K562 (cell line): Measurements from ENCODE around the gene PGBD4. TPM values are rescaled to one million over a fixed set of nuclear protein-coding genes. Genes with fewer than 3 reads are reported as not detected.

Experiments
- ASH1L ChIP-seq: fragments of 450-650 bp; IDR thresholded peaks from 2 replicates; pipeline ENCODE4 v1.6.1; 2018; ENCODE audit warnings: borderline replicate concordance, mild to moderate bottlenecking, low read depth; ENCODE audit not compliant: partially characterized antibody
- BRD9 ChIP-seq: fragments of 450-650 bp; IDR thresholded peaks from 2 replicates; pipeline ENCODE4 v1.6.1; 2018; ENCODE audit warnings: low read depth; ENCODE audit not compliant: partially characterized antibody
- CBX1 ChIP-seq: sonication (generic); IDR thresholded peaks from 2 replicates; pipeline ENCODE4 v1.6.1; 2016; ENCODE audit warnings: antibody characterized with exemption, low read depth, mild to moderate bottlenecking
- CREBBP ChIP-seq: IDR thresholded peaks from one replicate; pipeline ENCODE4 v1.6.1; 2012; ENCODE audit warnings: low read depth, mild to moderate bottlenecking, control low read depth, inconsistent platforms, low read length
- HEY1 ChIP-seq: fragments of 250-450 bp; sonication (Bioruptor Pico); IDR thresholded peaks from 2 replicates; pipeline ENCODE4 v1.5.0; 2020; ENCODE audit warnings: mild to moderate bottlenecking, moderate library complexity, borderline replicate concordance
- HLTF ChIP-seq: fragments of 450-650 bp; IDR thresholded peaks from 2 replicates; pipeline ENCODE4 v1.6.1; 2016
- HSF4 ChIP-seq: fragments of 250-450 bp; sonication (Bioruptor Pico); IDR thresholded peaks from 2 replicates; pipeline ENCODE4 v2.1.2; 2022; ENCODE audit warnings: mild to moderate bottlenecking, moderate library complexity, borderline replicate concordance
- JUND ChIP-seq, 2 experiments: IDR thresholded peaks; 2 replicates in 1 of 2; 3 replicates in 1 of 2; pipeline ENCODE4 v1.6.1; 2011; ENCODE audit warnings: borderline replicate concordance in 2 of 2, low read depth in 2 of 2, low read length in 2 of 2, improper control_type of control experiment in 1 of 2, missing biosample characterization in 1 of 2, missing genetic modification characterization in 1 of 2, missing genetic modification reagents in 1 of 2
- LEF1 ChIP-seq: fragments of 450-650 bp; IDR thresholded peaks from 2 replicates; pipeline ENCODE4 v1.6.1; 2016; ENCODE audit warnings: mild to moderate bottlenecking
- MIER1 ChIP-seq: fragments of 450-650 bp; IDR thresholded peaks from 2 replicates; pipeline ENCODE4 v1.6.1; 2016; ENCODE audit warnings: antibody characterized with exemption, mild to moderate bottlenecking, low read depth
- MXI1 ChIP-seq: IDR thresholded peaks from 2 replicates; pipeline ENCODE4 v1.6.1; 2011; ENCODE audit warnings: low read depth, mild to moderate bottlenecking, improper control_type of control experiment, low read length
- NFXL1 ChIP-seq: fragments of 450-650 bp; formaldehyde crosslinking; IDR thresholded peaks from 2 replicates; pipeline ENCODE4 v1.4.0; 2021; ENCODE audit warnings: mild to moderate bottlenecking
- ZBTB17 ChIP-seq: fragments of 450-650 bp; formaldehyde crosslinking; IDR thresholded peaks from 2 replicates; pipeline ENCODE4 v1.4.0; 2020; ENCODE audit warnings: mild to moderate bottlenecking
- ZFX ChIP-seq: sonication (generic); formaldehyde crosslinking; IDR thresholded peaks from 2 replicates; pipeline ENCODE4 v1.8.0; 2022; ENCODE audit warnings: mild to moderate bottlenecking, missing genetic modification reagents, moderate library complexity
- ZNF124 ChIP-seq: sonication (generic); formaldehyde crosslinking; IDR thresholded peaks from 2 replicates; pipeline ENCODE4 v1.8.1; 2022; ENCODE audit warnings: missing genetic modification reagents
- ZNF263 ChIP-seq: sonication (generic); formaldehyde crosslinking; IDR thresholded peaks from 2 replicates; pipeline ENCODE4 v1.8.0; 2022; ENCODE audit warnings: mild to moderate bottlenecking, missing genetic modification reagents, borderline replicate concordance
- polyA plus RNA-seq, 8 experiments: library from polyadenylated mRNA; depleted of rRNA in 4 of 8; stranded (reverse) in 5 of 8; unstranded in 3 of 8; fragments of >200 nt; fragmentation: Nextera tagmentation in 2 of 8; fragmentation: Illumina TruSeq in 1 of 8; extraction: Ambion mirVana in 2 of 8; extraction: Trizol in 1 of 8; gene quantifications; 2 replicates each; pipeline versions ENCODE4 v1.2.1 to v1.2.3, GENCODE V29; 2011 to 2014; ENCODE audit warnings: inconsistent platforms in 1 of 8, missing spikeins in 1 of 8
- total RNA-seq, 7 experiments: library from RNA; depleted of rRNA in 6 of 7; stranded (reverse); fragments of >200 nt in 6 of 7; fragmentation: Illumina TruSeq in 2 of 7; extraction: Trizol in 2 of 7; gene quantifications; 2 replicates each; pipeline versions ENCODE4 v1.2.1 to v1.2.3, GENCODE V29; 2011 to 2021; ENCODE audit warnings: low replicate concordance in 1 of 7
- TF ChIP-seq, protein P1 (sequence below): sonication (generic); formaldehyde crosslinking; IDR thresholded peaks from 2 replicates; pipeline ENCODE4 v1.8.1; 2022; ENCODE audit warnings: missing genetic modification reagents
- TF ChIP-seq, protein P2 (sequence below), 2 experiments: fragments of 150-350 bp in 1 of 2; IDR thresholded peaks; 2 replicates each; pipeline ENCODE4 v1.6.1; 2012 to 2016; ENCODE audit warnings: low read depth in 2 of 2, low read length in 2 of 2, mild to moderate bottlenecking in 1 of 2, moderate library complexity in 1 of 2
- TF ChIP-seq, protein P3 (sequence below): IDR thresholded peaks from 3 replicates; pipeline ENCODE4 v1.6.1; 2011; ENCODE audit warnings: borderline replicate concordance, mild to moderate bottlenecking; ENCODE audit not compliant: insufficient read length, insufficient read depth
- TF ChIP-seq, protein P4 (sequence below): fragments of 450-650 bp; IDR thresholded peaks from 2 replicates; pipeline ENCODE4 v1.6.1; 2016; ENCODE audit warnings: missing biosample characterization, missing genetic modification characterization

PGBD4 gene
- total and polyA plus RNA-seq, 9 of the 15 experiments (the other 6 are each of a cell fraction or from before 2014, with no cell fraction given), result 2.1 to 4.9 (median 2.7) TPM

DNA sequence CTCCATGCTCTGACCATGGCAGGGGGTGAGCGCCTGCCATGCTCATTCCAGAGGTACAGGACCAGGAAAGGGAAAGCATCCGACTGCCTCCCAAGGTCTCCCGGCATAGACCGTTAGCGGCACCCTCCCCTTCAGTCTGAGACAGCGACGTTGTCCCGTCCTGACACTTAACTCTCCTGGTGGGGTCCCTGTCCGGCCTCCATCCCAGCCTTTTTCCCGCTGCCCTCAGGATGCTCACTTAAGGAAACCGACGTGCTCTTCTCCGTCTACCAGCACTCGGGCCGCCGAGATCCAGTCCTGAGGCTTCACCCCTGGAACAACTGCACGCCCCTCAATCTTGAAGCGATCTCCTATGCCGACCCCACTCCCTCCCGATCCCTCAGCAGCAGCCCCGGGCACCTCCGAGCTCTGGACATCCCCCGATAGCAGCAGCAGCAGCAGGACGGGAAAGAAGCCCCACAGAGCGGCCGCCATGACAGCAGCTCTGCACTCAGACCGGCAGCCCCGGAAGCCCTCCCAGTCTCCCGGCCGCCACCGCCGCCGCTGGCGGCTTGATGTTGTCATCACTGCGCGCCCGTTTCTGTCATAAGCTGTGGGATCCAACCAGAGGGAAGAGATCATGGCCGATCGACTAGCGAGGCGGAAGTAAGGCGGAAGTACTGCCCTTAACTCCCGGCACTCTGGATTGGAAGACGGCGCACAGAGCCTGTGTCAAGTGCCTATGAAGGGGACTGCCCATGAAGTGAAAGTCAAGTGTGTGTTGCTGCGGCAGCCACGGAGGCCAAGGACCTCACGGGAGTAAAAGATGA, at the start of gene PGBD4, which contains the start of gene EMC7 (continued):
- TF ChIP-seq, protein P1, sequence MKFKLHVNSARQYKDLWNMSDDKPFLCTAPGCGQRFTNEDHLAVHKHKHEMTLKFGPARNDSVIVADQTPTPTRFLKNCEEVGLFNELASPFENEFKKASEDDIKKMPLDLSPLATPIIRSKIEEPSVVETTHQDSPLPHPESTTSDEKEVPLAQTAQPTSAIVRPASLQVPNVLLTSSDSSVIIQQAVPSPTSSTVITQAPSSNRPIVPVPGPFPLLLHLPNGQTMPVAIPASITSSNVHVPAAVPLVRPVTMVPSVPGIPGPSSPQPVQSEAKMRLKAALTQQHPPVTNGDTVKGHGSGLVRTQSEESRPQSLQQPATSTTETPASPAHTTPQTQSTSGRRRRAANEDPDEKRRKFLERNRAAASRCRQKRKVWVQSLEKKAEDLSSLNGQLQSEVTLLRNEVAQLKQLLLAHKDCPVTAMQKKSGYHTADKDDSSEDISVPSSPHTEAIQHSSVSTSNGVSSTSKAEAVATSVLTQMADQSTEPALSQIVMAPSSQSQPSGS, result no peak
- TF ChIP-seq ZNF263 (CRISPR knock-in tag), result no peak; the same call in 1 of the 2 replicates
- peak; percentile 34 for TF ChIP-seq BRD9
- TF ChIP-seq, protein P2, sequence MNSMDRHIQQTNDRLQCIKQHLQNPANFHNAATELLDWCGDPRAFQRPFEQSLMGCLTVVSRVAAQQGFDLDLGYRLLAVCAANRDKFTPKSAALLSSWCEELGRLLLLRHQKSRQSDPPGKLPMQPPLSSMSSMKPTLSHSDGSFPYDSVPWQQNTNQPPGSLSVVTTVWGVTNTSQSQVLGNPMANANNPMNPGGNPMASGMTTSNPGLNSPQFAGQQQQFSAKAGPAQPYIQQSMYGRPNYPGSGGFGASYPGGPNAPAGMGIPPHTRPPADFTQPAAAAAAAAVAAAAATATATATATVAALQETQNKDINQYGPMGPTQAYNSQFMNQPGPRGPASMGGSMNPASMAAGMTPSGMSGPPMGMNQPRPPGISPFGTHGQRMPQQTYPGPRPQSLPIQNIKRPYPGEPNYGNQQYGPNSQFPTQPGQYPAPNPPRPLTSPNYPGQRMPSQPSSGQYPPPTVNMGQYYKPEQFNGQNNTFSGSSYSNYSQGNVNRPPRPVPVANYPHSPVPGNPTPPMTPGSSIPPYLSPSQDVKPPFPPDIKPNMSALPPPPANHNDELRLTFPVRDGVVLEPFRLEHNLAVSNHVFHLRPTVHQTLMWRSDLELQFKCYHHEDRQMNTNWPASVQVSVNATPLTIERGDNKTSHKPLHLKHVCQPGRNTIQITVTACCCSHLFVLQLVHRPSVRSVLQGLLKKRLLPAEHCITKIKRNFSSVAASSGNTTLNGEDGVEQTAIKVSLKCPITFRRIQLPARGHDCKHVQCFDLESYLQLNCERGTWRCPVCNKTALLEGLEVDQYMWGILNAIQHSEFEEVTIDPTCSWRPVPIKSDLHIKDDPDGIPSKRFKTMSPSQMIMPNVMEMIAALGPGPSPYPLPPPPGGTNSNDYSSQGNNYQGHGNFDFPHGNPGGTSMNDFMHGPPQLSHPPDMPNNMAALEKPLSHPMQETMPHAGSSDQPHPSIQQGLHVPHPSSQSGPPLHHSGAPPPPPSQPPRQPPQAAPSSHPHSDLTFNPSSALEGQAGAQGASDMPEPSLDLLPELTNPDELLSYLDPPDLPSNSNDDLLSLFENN (IDR thresholded peaks at IDR 0.05; ENCODE audit: low read depth in 2 of 2, low read length in 2 of 2), result peak in 1 of 2 experiments; percentile 53; a peak in 1 of 4 replicates
- no peak for TF ChIP-seq LEF1
- TF ChIP-seq, protein P3, sequence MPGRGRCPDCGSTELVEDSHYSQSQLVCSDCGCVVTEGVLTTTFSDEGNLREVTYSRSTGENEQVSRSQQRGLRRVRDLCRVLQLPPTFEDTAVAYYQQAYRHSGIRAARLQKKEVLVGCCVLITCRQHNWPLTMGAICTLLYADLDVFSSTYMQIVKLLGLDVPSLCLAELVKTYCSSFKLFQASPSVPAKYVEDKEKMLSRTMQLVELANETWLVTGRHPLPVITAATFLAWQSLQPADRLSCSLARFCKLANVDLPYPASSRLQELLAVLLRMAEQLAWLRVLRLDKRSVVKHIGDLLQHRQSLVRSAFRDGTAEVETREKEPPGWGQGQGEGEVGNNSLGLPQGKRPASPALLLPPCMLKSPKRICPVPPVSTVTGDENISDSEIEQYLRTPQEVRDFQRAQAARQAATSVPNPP, result no peak
- 0 out of 2 replicates have a peak, but pooled peaks have one; percentile 47 for TF ChIP-seq ZBTB17 (CRISPR knock-in tag)
- TF ChIP-seq JUND (IDR thresholded peaks at IDR 0.05; ENCODE audit: borderline replicate concordance, low read depth, low read length), result peak; percentile 80
- peak; percentile 38; the same call in 1 of the 3 replicates for TF ChIP-seq JUND (tag; IDR thresholded peaks at IDR 0.05; ENCODE audit: borderline replicate concordance, low read depth, low read length)
- TF ChIP-seq HEY1, result no peak
- TF ChIP-seq MIER1, result no peak
- no peak for TF ChIP-seq CBX1
- TF ChIP-seq CREBBP, result no peak
- no peak for TF ChIP-seq ZNF124
- TF ChIP-seq, protein P4, sequence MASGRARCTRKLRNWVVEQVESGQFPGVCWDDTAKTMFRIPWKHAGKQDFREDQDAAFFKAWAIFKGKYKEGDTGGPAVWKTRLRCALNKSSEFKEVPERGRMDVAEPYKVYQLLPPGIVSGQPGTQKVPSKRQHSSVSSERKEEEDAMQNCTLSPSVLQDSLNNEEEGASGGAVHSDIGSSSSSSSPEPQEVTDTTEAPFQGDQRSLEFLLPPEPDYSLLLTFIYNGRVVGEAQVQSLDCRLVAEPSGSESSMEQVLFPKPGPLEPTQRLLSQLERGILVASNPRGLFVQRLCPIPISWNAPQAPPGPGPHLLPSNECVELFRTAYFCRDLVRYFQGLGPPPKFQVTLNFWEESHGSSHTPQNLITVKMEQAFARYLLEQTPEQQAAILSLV (tag), result no peak
- TF ChIP-seq HSF4 (CRISPR knock-in tag), result no peak
- peak; percentile 84 for TF ChIP-seq ZFX
- no peak for TF ChIP-seq HLTF
- TF ChIP-seq NFXL1 (CRISPR knock-in tag), result no peak
- peak; percentile 67 for TF ChIP-seq ASH1L
- TF ChIP-seq MXI1, result peak; percentile 84
